GM18868 (cell line): ENCODE results near the gene ZNF580.
A peak's percentile ranks its signal among the peaks of the same experiment; 100 is the strongest.

Source experiments
- ATAC-seq: cut with Tn5 transposase; IDR thresholded peaks from one replicate; pipeline ENCODE4 v1.9.1; 2021; ENCODE audit warnings: mild to moderate bottlenecking, moderate library complexity; ENCODE audit not compliant: unreplicated experiment

The ZNF580 gene

DNA sequence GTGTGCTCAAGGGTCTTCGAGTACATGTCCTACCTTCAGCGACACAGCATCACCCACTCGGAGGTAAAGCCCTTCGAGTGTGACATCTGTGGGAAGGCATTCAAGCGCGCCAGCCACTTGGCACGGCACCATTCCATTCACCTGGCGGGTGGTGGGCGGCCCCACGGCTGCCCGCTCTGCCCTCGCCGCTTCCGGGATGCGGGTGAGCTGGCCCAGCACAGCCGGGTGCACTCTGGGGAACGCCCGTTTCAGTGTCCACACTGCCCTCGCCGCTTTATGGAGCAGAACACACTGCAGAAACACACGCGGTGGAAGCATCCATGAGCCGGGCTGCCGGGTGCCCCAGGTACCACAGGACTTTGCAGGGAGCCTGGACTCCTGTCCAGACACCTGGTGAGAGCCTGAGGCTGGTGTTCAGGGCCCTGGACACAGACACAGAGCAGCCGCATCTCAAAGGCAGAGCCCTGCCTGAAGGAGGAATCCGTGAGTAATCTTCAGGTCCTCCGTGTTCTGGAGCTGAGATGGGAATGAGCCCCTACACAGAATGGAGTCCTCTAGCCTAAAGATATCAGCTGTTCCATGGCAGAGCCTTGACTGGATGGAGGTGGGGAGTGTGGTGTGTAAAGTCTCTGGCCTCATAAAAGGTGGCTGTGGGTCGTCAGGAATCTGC is 4.2 kb downstream of the ZNF580 start:
- ATAC-seq: no peak

DNA sequence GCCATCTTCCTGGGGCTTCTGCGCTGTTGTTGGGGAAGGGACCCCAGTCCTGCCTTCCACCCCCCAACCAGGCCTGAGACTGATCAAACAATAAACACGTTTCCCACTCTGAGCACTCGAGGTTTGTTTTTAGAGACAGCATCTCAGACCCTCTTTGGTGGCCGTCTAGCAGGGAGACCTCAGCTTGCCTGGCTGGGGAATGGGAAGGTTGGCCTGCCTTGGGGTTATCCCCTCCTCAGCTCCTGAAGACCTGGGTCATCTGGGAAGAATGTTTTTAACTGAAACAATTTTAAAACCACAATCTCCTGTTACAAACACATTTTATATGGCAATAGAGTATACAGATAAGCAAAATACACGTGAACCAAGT is 4.7 kb downstream of the ZNF580 start:
- ATAC-seq: no peak

DNA sequence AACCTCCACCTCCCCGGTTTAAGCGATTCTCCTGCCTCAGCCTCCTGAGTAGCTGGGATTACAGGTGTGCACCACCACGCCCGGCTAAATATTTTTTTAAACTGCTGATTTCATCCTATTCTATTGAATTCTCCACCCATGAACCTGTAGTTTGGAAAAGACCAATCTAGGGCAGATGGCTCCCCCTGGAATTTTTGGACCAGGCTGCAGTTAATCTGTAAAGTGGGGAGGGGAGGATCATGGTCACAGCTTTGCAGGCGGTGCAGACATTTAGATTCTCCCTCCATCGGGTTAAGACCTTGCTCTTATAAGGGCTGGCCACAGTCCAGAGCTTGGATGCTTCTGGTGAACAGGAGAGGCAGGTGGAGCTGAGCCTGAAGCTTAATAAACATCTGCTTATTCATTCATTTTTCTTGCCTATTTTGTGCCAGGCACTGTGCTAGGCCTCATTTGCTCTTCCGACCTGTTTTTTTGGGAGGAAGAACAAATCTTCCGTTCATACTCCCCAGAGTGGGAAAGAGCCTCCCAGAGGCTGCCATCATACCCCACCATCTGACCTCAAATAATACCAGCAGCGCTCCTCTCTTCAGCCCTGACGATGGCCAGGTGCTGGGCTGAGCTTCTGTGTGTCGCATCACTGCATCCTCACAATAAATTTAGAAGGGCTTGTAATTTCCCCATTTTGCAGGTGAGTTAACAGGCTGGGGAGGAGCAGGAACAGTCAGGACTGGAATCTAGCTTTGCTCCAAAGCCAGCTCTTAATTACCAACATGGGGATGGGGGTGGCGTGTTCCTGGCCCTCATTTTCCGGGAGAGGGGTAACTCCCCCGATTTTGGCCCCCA is 6.3 kb downstream of the ZNF580 start:
- no peak for ATAC-seq

DNA sequence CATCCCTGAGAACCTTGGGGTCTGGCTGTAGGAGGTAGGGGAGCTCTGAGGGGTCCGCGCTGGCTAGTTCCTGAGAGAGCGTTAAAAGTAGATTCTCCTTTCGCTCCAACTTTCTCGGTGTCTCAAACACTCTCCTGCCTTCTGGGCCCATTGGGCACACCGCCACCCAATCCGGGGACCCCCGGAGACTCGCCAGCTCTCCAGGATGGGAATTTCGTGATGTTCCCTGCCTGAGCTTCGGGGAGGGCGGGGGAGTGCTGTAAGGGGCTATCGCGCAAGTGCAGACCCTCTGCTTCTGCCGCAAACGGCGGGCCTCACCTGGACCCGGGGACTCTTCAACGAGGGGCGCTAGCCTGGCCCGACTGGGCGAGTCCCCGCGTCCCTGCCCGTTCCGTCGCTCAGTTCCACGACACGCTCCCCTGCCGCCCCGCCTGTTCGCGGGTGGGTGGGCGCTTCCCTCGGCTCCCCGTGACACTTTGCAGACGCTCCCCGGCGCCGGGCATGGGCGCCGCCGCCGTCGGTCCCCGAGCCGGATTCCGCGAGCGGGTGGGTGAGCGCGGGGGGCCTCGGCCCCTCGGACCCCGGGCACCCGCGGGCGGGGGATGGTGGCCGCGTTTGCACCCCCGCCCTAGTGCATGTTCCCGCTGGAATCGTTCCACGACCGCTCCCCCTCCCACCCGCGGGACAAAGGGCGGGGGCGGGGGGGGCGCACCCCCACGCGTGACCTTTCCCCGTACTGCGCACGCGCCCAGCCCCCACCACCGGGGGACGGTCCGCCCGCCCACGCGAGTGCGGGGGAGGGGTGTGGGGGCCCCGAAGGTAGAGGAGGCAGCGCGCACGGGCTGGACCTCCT is 7.2 kb downstream of the ZNF580 start, which contains the start of gene CCDC106:
Gene CCDC106, plus strand, starts transcription at position 481 of the 853 bp plus-strand sequence. CDS start 835 bp downstream, outside the sequence.
- ATAC-seq: no peak

DNA sequence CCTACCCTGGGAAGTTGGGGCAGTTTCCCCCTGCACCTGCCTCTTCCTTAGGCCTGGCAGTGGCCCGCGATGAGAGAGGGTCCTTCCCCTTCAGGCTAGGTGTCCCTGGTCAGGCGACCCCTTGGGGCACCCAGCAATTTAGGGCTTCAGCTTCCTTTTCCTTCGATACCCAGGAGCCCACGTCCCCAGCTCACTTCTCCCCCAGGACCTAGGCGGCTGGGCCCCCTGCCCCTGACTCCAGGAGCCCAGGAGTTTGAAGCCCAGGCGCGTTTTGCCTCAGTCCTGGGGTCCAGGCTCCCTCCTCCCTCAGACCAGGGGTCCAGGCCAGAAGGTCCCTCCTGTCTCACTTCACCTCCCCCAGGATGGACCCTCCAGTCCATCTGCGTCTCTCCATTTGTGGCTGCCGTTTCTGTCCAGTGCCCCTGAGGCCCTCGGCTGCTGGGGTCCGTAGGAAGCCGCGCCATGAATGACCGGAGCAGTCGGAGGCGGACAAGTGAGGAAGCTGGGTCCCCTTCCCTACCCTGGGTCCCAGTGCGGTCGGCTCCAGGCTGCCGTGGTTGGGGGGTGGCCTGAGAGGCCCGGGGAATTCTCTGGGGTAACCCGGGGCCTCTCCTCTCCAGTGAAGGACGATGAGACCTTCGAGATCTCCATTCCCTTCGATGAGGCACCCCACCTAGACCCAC is 7.9 kb downstream of the ZNF580 start:
- ATAC-seq: no peak

DNA sequence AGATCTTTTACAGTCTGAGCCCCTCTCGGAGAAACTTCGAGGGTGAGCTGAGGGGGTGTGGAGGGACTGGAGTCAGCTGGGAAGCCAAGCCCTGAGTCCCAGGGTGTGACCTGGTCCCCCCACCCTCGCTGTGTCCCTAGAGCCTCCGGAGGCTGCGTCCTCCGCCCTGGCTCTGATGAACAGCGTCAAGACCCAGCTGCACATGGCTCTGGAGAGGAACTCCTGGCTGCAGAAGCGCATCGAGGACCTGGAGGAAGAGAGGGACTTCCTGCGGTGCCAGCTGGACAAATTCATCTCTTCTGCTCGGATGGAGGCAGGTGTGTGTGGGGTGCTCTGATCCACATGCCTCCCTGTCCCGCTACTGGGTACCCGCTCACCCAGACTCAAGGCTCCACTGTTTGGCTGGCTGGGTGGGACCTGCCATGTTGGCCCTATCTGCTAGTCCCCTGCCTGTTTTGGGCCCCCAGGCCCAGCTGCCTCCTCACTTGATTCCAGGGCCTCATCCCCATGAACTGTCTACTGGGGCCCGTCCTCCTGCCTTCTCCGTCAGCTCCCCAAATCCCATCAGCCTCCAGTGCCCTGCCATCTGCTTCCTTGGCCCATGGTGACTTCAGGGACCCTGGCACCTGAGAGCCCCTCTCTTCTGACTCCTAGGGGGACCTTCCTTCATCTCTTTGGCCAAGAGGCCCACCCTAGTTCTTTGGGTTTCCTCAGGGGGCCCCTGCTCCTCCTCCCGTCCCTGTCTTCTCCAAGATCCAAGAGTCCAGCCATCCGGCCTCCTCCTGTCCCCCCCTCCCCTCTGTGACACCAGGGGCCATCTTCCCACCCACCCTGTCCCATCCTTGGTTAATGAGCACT is 8.7 kb downstream of the ZNF580 start:
- no peak for ATAC-seq

DNA sequence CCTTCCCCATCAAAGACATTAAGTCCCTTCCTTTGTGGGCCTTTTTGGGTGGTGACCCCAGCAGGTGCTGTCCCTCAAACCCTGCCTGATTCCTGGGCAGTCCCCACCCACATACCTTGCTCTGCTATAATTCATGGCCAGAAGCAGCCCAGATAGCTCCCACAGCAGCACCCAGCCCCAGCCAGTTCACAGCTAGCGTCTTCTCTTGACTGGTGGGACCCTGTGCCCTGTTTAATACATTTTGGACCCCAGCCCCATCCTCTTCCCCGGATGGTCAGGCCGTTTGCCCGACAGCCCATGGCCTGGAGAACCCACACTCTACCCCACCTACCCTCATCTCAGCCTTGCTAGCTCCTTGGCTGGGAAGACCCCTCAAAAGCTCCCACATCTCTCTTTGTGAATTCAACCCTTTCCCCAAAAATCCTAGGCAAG is 9.3 kb downstream of the ZNF580 start:
- no peak for ATAC-seq

DNA sequence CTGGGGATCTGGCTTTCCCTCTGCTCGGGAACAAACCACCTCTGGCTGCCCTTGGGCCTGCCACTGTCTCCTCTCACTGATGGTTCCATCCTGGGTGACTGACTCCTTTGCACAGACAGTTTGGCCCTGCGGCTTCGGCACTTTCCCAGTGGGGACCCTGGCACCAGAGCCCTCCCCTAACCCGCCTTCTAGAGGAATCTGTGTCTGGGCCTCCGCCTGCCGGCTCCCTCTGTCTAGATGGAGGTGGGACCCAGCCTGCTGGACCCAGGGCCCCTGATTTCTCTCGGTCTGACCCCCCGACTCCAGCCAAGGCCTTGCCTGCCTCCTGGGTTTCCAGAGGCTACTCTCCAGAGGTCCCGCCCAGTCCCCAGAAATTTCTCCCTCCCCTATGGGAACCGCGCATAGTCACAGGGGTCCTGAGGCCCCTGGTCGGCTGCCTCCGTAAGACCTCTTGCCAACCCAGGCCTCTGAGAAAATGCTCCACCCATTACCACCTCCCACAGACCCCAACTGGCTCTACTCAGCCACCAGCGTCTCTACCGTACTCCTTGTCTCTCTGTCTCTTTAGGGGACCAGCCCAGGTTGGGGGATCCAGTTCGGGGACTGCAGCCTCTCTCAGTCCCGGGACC is 9.9 kb downstream of the ZNF580 start:
- ATAC-seq: no peak

DNA sequence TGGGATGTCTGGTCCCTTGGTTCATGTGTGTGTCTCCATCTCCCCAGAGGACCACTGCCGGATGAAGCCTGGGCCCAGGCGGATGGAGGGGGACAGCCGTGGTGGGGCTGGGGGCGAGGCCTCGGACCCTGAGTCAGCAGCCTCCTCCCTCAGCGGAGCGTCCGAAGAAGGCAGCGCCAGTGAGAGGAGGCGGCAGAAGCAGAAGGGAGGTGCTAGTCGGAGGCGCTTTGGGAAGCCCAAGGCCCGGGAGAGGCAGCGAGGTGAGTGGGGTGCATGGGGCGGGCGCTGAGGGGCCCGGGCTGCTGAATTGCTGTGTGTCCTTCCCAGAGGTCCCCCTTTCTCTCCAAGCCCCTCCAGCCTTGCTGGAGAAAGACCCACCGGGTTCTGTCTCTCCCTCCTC is 10.4 kb downstream of the ZNF580 start:
- ATAC-seq: no peak

DNA sequence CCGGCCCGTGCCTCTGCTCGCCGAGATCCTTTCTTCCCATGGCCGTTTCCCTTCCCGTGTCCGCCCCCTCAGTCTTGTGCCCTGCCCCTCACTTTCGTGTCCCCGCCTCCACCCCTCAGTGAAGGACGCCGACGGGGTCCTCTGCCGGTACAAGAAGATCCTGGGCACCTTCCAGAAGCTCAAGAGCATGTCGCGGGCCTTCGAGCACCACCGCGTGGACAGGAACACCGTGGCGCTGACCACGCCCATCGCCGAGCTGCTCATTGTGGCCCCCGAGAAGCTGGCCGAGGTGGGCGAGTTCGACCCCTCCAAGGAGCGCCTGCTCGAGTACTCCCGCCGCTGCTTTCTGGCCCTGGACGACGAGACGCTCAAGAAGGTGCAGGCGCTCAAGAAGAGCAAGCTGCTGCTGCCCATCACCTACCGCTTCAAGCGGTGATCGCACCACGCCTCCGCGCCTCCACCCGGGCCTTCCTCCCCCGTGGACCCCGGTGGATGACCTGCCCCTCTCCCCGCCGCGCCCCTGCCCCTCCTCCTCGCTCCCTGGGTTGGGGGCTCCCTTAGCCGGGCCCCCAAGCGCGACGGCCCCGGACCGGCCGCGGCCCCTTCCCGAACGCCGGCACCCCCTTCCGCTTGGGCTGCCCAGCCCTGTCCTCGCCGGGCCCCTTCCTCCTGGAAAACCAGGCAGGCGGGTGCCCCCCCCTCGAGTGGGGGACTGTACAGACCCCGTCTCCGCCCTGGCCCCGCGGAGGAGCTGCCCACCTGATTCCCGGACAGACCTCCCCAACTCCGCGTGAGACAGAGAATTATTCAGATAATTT is 11.7 kb downstream of the ZNF580 start:
- ATAC-seq: no peak

DNA sequence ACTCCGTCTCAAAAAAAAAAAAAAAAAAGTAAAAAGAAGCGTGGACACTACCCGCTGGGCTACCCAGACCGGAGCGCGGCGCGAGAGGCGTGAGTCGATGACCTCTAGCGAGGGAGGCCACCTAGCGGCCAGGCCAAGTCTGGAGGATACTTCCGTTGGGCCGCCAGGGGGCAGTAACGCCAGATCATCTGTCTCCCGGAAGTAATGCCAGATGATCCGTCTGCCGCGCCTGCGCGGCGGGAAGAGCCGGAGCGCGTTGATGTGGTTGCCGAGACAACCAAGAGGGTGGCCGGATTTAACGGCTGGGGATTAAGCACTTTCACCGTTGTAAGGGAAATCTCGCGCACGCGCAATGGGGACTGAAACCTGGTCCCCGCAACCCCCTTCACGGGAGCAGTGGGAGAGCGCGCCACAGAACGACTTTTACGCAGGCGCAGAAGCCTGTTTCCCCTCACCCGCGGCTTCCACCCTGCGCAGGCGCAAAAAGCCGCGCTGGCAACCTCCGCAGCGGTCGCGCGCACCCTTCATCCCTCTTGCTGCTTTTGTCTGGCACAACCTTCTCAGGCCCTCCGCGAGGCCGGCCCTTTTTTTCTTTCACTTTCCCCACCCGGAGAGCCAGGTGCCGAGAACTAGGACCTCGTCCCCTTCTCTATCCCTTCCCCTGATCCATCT is 13.0 kb downstream of the ZNF580 start:
- peak; percentile 42 for ATAC-seq

DNA sequence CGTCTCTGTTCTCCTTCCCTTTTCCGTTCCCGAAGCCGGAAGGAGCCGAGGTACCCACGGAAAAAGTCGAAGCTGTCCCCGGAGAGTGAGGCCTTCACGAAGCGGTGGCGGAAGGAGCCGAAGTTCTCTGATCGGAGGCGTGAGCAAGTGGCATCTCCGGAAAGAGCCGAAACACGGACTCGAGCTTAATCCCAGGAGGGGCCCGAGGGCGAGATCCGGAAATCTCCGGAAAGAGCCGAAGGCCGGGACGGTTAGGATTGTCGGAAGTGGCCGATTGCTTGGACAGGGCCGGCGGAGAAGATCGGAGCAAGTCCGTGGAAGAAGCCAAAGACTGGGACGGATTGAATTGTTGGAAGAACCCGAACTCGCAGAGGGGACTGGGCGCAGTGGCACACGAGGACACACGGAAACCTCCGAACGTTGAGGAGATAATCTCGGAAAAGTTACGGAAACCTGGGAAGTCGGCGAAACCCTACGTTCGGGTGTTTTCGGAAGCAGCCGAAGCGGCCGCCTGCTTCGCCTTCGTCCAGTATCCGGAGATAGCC is 13.6 kb downstream of the ZNF580 start:
- peak; percentile 50 for ATAC-seq

DNA sequence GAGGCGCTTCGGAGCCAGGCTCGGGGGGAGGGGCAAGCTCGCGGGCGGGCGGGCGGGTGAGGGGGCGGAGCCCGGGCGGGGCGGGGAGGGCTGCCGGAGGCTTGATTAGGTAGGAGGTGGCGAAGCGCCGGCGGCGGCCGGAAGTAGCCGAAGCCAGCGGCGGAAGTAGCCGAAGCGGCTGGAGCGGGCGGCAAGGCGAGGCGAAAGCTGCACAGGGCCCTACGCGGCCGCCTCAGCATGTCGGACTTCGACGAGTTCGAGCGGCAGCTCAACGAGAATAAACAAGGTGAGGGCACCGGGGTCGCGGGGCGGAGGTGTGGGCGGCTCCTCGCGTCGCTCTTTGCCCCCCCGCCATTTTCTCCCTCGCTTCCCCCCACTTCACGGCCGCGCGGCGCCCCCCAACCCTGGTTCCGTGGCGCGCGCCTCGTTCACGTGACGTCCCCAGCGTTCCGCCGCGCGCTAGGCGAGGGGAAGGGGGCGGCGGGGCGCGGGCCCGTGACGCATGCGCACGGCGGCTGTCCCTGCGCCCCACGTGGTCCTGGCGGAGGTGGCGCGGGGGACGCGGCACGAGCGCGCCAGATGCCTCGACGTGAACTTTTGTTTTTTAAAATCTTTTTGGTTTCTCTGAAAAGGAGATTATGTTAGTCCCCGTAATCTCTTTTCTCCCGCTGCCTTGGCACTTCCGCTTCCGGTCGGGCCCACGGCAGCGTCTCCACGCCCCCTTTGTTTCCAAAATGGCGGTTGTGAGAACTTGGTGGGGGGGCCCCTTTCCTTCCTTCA is 14.3 kb downstream of the ZNF580 start, which contains the start of gene U2AF2:
Gene U2AF2, plus strand, starts transcription at position 168 of the 780 bp plus-strand sequence. Its CDS starts 70 bp downstream, at position 238.
- peak; percentile 36 for ATAC-seq

DNA sequence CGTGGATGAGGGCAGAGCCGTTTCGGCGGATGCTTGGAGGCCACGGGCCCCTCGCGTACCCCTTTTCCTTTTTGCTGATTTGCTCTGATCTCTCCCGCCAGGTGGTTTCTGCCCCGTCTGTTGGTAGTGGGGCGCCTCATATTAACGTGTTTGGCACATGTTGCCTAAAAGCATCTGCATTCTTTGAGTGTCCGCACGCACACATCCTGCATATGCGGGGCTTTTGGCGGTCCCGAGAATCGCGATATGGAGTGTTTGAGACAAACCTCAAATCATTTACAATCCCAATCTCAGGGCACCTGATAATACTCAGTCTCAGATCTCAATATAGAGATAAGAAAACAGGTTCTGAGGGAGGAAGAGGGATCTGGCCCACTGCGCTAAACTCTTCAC is 14.8 kb downstream of the ZNF580 start:
- ATAC-seq: no peak

DNA sequence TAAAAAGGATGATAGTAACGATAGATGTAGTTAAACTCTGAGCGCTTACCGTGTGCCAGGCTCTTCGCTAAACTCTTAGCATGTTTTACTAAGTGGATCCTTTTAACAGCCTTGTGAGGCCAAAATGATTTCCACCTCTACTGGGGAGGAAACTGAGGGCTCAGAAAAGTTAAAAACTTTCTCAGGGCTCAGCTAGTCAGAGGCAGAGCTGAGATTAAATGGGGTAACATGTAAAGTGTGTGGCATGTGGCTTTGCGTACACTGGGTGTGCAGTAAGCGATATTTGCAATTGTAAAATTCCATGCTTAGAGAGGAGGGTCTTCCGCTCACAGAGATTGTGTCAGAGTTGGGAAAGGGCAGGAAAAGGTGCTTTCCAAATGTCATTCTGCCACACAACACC is 15.8 kb downstream of the ZNF580 start:
- ATAC-seq: no peak

DNA sequence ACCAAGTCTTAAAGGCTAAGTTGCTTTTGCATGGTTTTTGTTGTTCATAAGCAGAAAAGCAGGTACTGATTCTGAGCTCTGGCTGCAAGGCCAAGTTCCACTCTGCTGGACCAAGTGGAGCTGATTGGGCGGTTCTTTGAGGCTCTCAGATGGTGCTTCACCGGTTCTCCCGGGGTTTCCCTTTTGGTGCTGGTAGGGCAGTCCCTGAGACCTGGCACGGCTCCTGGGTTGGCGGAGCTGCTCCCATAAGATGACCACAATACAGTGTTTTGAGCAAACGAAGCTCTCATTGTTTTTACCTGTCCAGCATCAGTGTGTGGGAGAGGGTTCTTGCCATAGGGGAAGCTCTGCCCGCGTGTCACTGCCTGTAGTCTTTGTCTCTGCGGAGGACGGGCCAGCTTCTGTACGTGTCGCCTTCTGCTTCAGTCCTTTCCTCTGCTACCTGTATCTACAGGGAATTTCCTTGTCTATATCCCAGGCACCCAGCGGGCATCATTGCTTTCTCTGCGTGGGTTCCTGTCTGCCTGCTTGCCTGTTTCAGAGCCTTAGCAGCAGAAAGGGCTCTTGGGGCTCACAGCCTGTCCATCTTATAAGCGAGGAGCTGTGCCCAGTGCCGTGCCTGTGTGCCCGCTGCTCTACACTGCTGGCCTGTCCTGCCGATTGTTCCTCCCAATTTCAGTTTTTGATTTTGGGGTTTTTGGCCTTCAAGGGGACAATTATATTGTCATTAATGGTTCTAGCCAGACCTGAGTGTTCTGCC is 16.4 kb downstream of the ZNF580 start:
- no peak for ATAC-seq
